SU-DHL-6 (cell line): ENCODE results near the gene MAP4K1.

Source experiments
- CTCF ChIP-seq: fragments of 200-600 bp; sonication (generic); IDR thresholded peaks from one replicate; pipeline ENCODE4 v1.5.1; 2017; ENCODE audit warnings: antibody characterized with exemption, mild to moderate bottlenecking, low read length, moderate library complexity; ENCODE audit not compliant: insufficient read depth, poor library complexity, severe bottlenecking
- EZH2phosphoT487 ChIP-seq: fragments of 200-600 bp; sonication (generic), shearing (Covaris generic); conservative IDR thresholded peaks from 2 replicates; pipeline ENCODE4 v1.6.1; 2018; ENCODE audit warnings: mild to moderate bottlenecking, antibody characterized with exemption, low read length, moderate library complexity, mixed read lengths

GRCh38 chr19:38545596-38545995, 72.2 kb downstream of the MAP4K1 start:
- no peak for TF ChIP-seq CTCF
- no peak for TF ChIP-seq EZH2phosphoT487
